Stimulated activated memory B cell treated with anti-CD40 and anti-IgM and Interleukin-4, amounts not matched to agents 10 μg/mL and 1 μg/mL and 100 μg/mL, for 72 hours (primary cell): ENCODE data around the gene CRYZL1.
A peak's percentile ranks its signal among the peaks of the same experiment; 100 is the strongest.
"Not testable (repeated sequence)": the region's sequence is repeated elsewhere in the genome, so short reads cannot be mapped to it uniquely, and the experiment has no call there.

Source experiments
- ATAC-seq: fragments of 150-1000 bp; cut with Tn5 transposase; 2 replicates; pipeline ENCODE4 v1.10.0; 2021
- H3K27ac Mint-ChIP-seq: one replicate; pipeline ENCODE4 v1.8.0; 2022; ENCODE audit warnings: mild to moderate bottlenecking, mixed read lengths
- H3K27me3 Mint-ChIP-seq: one replicate; pipeline ENCODE4 v1.8.0; 2022; ENCODE audit warnings: mixed read lengths
- H3K36me3 Mint-ChIP-seq: one replicate; pipeline ENCODE4 v1.8.0; 2022; ENCODE audit warnings: mixed read lengths
- H3K4me1 Mint-ChIP-seq: one replicate; pipeline ENCODE4 v1.8.0; 2022; ENCODE audit warnings: mixed read lengths
- H3K4me3 Mint-ChIP-seq: one replicate; pipeline ENCODE4 v1.8.0; 2022; ENCODE audit warnings: mild to moderate bottlenecking, moderate library complexity, mixed read lengths
- H3K9me3 Mint-ChIP-seq: one replicate; pipeline ENCODE4 v1.8.0; 2022; ENCODE audit warnings: mixed read lengths

CRYZL1 gene

DNA sequence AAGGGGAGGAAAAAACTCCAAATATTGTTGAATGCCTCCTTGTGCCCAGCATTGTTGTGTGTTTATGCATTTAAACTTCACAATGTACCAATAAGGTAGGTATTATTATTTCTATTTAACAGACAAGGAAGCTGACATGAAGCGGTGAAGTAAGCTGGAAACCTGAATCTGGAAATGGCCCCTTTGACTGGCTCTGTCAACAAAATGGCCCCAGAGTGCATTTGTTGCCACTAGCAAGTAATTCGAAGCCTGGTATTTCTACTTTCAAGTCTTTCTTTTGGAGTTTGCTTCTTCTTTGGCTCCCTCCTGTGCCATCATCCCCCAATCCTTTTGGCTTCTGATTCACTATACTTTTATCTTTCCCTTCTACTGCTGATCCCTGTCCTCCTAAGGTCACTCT, 23.1 kb downstream of the CRYZL1 start:
- Mint-ChIP-seq H3K36me3 (peaks cover 46% of the 10 kb centered on the region), H3K4me3 (no peak overlapping the region), H3K27ac (no peak overlapping the region), H3K27me3 (no peaks in the 10 kb centered on the region), H3K4me1 (no peaks in the 10 kb centered on the region), H3K9me3 (no peaks in the 10 kb centered on the region)
- ATAC-seq: no peak

DNA sequence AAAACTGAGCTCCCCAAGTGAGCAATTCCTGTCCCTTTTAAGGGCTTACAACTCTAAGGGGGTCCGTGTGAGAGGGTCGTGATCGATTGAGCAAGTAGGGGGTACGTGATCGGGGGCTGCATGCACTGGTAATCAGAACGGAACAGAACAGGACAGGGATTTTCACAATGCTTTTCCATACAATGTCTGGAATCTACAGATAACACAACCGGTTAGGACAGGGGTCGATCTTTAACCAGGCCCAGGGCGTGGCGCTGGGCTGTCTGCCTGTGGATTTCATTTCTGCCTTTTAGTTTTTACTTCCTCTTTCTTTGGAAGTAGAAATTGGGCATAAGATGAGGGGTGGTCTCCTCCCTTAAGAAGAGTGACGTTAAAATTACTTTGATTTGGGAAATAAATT, 24.0 kb downstream of the CRYZL1 start:
- not testable (repeated sequence) for H3K4me1 Mint-ChIP-seq, ATAC-seq, H3K27ac Mint-ChIP-seq, H3K9me3 Mint-ChIP-seq, H3K4me3 Mint-ChIP-seq, H3K27me3 Mint-ChIP-seq
- peaks cover 48% of the 10 kb centered on the region for H3K36me3 Mint-ChIP-seq

DNA sequence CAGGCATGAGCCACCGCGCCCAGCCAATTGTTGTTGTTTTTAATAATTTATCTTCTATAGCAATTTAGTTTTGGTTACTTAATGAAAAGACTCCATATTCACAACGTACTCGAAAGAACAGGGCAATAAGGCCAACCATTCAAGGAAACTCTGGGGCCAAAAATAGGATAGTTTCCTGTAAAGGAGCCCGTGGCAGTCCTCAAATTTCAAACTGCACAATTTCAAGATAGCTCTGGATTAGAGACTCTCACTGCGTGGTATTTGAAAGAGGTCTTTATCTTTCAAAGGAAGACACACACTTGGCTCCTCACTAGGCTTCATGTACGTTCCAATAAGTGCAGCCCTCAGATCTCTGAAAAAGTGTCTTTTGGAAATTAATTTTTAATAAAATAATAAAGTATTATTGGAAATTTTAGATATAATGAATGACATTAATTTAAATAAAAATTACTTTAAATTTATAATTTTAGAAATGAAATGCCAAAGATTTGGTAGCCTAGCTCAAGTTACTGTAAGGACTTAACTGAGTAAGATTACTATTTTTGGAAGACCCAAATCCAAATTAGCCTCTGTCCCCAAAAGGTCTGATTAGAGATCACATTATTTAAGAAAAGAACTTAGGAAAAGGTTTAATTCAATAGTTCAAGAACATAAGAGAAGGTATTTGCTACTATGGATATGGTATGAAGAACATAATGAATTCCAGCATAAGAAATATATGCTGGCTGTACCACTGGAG, 30.4 kb downstream of the CRYZL1 start:
- Mint-ChIP-seq H3K36me3 (peaks cover 13% of the 10 kb centered on the region), H3K27me3 (no peaks in the 10 kb centered on the region), H3K4me3 (no peak overlapping the region), H3K4me1 (no peaks in the 10 kb centered on the region), H3K9me3 (no peaks in the 10 kb centered on the region), H3K27ac (no peak overlapping the region)
- no peak for ATAC-seq

GRCh38 chr21:33608559-33608958, 33.0 kb downstream of the CRYZL1 start:
- no peak overlapping the region for H3K27ac Mint-ChIP-seq
- no peak overlapping the region for H3K4me3 Mint-ChIP-seq
- ATAC-seq: no peak
- H3K4me1 Mint-ChIP-seq: no peaks in the 10 kb centered on the region
- H3K27me3 Mint-ChIP-seq: no peaks in the 10 kb centered on the region
- H3K36me3 Mint-ChIP-seq: peaks cover 6% of the 10 kb centered on the region
- no peaks in the 10 kb centered on the region for H3K9me3 Mint-ChIP-seq

DNA sequence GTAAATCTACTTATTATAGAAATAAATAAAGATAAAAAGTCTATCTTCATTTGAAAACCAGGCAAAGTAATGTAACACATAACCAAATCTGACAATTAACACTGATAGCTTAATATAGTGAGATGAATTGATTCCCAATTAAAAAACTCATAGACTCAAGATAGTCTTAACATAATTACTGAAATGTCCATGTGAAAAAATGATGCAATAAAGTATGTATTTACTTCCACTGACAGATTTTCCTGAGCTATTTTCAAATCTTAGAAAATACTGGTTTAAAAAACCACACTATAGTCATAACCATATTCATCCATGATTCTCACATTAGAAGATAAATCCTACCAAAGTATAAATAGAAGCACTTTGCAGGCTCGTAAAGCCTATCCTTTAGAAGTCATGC, 43.5 kb downstream of the CRYZL1 start:
- no peak for ATAC-seq
- Mint-ChIP-seq H3K27ac (no peak overlapping the region), H3K9me3 (no peaks in the 10 kb centered on the region)

DNA sequence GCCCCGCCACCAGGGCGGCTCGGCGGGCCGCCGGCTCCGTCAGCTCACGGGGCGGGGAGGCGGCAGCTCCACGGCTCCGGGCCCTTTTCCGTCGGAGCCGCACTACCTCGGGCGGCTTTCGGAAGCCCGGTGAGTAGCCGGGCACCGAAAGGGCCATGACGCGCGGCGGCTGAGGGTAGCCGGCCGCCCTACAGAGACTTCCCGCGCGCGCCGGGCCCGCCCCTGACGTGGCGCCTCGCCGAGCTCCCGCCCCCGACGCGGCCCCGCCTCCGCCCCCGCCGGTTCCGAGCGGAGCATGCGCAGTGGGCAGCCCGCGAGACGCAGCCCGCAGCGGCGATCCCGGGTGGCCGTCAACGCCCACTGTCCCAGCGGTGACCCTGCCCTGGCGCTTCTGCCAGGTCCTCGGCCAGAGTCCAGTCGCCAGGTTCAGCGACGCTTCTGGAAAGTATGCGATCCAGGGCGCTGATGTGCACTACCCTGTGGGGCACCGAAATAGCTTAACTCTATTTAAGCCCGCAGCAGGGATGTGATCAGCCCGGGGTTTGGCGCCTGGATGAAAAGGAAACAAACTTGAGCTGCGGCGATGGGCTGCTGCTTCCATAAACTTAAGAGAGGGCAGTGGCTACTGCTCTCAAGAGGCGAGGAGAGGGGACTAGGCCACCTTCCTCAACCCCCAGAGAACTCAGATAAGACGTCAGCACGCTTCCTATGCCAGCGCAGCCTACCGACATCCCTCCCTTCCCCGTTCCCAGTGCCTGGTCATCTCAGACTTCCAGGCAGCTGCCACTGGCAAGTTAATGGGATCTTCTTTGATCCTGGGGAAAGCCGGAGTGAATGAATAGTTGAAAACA, 52.8 kb downstream of the CRYZL1 start, which contains the start of gene DONSON:
Gene DONSON, minus strand, starts transcription at position 200 of the 851 bp plus-strand sequence. Its CDS starts 43 bp downstream, at position 157.
- peak; percentile 99 for ATAC-seq
- peak within 1 kb of the TSS; percentile 93 for H3K4me3 Mint-ChIP-seq
- no peaks in the 10 kb centered on the region for H3K27me3 Mint-ChIP-seq
- no peaks in the 10 kb centered on the region for H3K9me3 Mint-ChIP-seq
- H3K36me3 Mint-ChIP-seq: no peaks in the 10 kb centered on the region
- peaks cover 14% of the 10 kb centered on the region for H3K4me1 Mint-ChIP-seq
- H3K27ac Mint-ChIP-seq: peak within 1 kb of the TSS; percentile 87

More for the DNA sequence above, 43.5 kb downstream of the CRYZL1 start:
- Mint-ChIP-seq H3K4me3 (no peak overlapping the region), H3K36me3 (peaks cover 30% of the 10 kb centered on the region), H3K4me1 (no peaks in the 10 kb centered on the region), H3K27me3 (no peaks in the 10 kb centered on the region)

DNA sequence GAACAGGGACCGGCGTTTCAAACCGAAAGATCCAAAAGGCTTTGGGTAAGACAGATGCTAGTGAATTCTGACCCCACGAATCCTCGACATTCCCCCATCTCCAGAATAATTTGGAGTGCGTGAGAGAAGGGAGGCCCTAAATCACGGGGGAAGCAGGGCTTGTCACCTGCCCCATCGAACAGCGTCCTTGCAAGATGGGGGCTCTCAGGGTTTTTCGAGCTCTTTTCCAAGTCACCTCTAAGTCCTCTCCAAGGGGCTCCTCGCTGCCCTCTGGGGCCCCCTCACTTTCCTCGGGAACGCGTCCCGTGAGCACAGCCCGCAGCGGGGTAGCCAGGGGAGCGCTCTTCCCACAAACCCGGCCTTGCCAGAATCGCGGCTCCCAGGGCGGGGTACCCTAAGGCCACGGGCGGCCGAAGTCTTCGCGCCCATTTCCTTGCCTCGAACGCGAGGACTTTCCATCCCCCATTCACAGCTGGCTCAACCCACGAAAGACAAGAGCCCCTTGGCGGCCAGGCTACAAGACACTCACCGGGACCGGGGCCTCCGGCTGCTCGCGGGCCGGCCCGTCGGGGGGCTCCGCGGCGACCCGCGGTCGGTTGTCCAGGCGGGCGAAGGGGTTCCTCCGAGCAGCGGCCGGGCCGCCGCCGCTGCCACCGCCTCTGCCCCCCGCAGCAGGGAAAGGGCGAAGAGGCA, 53.6 kb downstream of the CRYZL1 start:
- no peaks in the 10 kb centered on the region for H3K9me3 Mint-ChIP-seq
- H3K4me3 Mint-ChIP-seq: peak overlapping the region; percentile 91
- H3K27me3 Mint-ChIP-seq: no peaks in the 10 kb centered on the region
- H3K36me3 Mint-ChIP-seq: no peaks in the 10 kb centered on the region
- H3K4me1 Mint-ChIP-seq: peaks cover 14% of the 10 kb centered on the region
- ATAC-seq: no peak
- peak overlapping the region; percentile 87 for H3K27ac Mint-ChIP-seq

- no peaks in the 10 kb centered on the region for H3K36me3 Mint-ChIP-seq
- ATAC-seq: no peak
- peaks cover 14% of the 10 kb centered on the region for H3K4me1 Mint-ChIP-seq
- no peak overlapping the region for H3K27ac Mint-ChIP-seq
- H3K4me3 Mint-ChIP-seq: peak overlapping the region; percentile 39
- H3K9me3 Mint-ChIP-seq: no peaks in the 10 kb centered on the region
- H3K27me3 Mint-ChIP-seq: no peaks in the 10 kb centered on the region
Measured at GRCh38 chr21:33586927-33587326, 54.6 kb downstream of the CRYZL1 start.

DNA sequence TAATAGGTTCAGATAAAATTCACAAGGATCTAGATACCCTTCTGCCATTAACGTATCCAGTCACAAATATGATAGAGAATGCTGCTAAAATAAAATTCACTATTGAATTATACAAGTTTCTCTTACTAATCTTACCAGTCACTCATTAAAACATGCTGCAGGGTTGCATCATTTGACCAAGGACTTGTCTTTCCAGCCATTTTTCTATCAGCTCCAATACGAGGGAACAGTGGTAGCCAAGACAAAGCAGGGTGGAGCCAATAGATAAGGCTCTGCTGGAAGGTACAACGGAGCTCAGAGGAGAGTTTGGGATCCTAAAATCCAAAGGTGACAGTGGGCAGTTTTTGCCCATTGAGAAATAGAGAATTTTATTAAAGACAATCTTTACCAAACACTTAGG, 57.1 kb downstream of the CRYZL1 start:
- Mint-ChIP-seq H3K27me3 (no peaks in the 10 kb centered on the region), H3K4me3 (no peak overlapping the region), H3K27ac (no peak overlapping the region), H3K9me3 (no peaks in the 10 kb centered on the region), H3K4me1 (peaks cover 14% of the 10 kb centered on the region), H3K36me3 (no peaks in the 10 kb centered on the region)
- no peak for ATAC-seq

GRCh38 chr21:33578959-33579542, 62.5 kb downstream of the CRYZL1 start:
- H3K9me3 Mint-ChIP-seq: no peaks in the 10 kb centered on the region
- ATAC-seq: no peak
- no peaks in the 10 kb centered on the region for H3K4me1 Mint-ChIP-seq

DNA sequence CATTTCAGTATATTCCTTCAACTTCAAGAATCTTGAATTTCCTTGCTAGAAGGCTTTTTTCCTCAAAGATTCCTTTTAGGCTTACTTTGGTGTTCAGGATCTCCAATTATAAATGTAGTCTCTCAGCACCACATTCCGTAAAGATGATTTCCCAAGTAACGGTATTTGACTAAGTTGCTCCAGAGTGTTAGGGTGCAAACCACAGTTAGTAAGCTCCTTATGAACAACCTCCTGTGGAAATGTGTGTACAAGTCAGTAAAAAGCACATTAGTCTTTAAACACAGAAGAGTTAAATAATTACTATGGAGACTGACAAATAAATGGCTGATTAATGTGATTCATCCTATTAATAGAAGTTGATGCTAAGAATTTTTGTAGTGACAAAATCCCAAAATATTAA, 63.3 kb downstream of the CRYZL1 start:
- no peak overlapping the region for H3K4me3 Mint-ChIP-seq
- H3K4me1 Mint-ChIP-seq: no peaks in the 10 kb centered on the region
- no peaks in the 10 kb centered on the region for H3K9me3 Mint-ChIP-seq
- H3K27ac Mint-ChIP-seq: no peak overlapping the region
- H3K27me3 Mint-ChIP-seq: no peaks in the 10 kb centered on the region
- peaks cover 18% of the 10 kb centered on the region for H3K36me3 Mint-ChIP-seq
- no peak for ATAC-seq

More at GRCh38 chr21:33578959-33579542, 62.5 kb downstream of the CRYZL1 start:
- Mint-ChIP-seq H3K4me3 (no peak overlapping the region), H3K27ac (no peak overlapping the region), H3K27me3 (no peaks in the 10 kb centered on the region), H3K36me3 (peaks cover 12% of the 10 kb centered on the region)

GRCh38 chr21:33576741-33577141, 64.8 kb downstream of the CRYZL1 start:
- not testable (repeated sequence) for H3K4me1 Mint-ChIP-seq, H3K9me3 Mint-ChIP-seq, H3K27me3 Mint-ChIP-seq, H3K4me3 Mint-ChIP-seq, H3K27ac Mint-ChIP-seq, ATAC-seq
- H3K36me3 Mint-ChIP-seq: peaks cover 25% of the 10 kb centered on the region

- H3K9me3 Mint-ChIP-seq: no peaks in the 10 kb centered on the region
- no peaks in the 10 kb centered on the region for H3K27me3 Mint-ChIP-seq
- peaks cover 9% of the 10 kb centered on the region for H3K4me1 Mint-ChIP-seq
- ATAC-seq: no peak
- H3K4me3 Mint-ChIP-seq: no peak overlapping the region
- peak overlapping the region; percentile 49 for H3K27ac Mint-ChIP-seq
- peaks cover 45% of the 10 kb centered on the region for H3K36me3 Mint-ChIP-seq
Measured at GRCh38 chr21:33572350-33572749, 69.2 kb downstream of the CRYZL1 start.

DNA sequence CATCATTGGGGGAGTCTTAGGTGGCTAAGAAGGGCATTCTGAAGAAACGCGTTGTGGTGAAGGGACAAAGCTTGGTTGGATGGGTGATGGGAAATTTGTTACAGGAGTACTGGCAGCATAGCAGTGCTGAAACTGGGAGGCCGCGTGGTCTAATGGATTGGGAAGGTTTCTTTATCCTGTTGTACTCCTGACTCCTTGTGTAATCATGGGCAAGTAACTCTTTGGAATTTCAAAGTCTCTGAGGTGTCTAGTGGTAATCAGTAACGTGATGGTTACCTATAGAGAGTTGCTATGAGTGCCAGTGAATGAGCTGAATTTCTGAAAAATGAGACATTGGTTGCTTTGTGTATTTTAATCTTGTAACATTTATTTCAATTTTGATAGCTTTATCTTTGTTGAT, 71.5 kb downstream of the CRYZL1 start:
- Mint-ChIP-seq H3K27ac (peak overlapping the region; percentile 55), H3K27me3 (no peaks in the 10 kb centered on the region), H3K9me3 (no peaks in the 10 kb centered on the region), H3K4me3 (no peak overlapping the region), H3K4me1 (peaks cover 9% of the 10 kb centered on the region), H3K36me3 (peaks cover 40% of the 10 kb centered on the region)
- ATAC-seq: no peak

GRCh38 chr21:33568448-33568847, 73.1 kb downstream of the CRYZL1 start:
- H3K27ac Mint-ChIP-seq: no peak overlapping the region
- H3K4me1 Mint-ChIP-seq: peaks cover 9% of the 10 kb centered on the region
- H3K4me3 Mint-ChIP-seq: no peak overlapping the region
- peaks cover 33% of the 10 kb centered on the region for H3K36me3 Mint-ChIP-seq
- ATAC-seq: no peak
- H3K27me3 Mint-ChIP-seq: no peaks in the 10 kb centered on the region
- H3K9me3 Mint-ChIP-seq: no peaks in the 10 kb centered on the region
